Hematopoietic multipotent progenitor cell treated with erythropoietin and hydrocortisone succinate and interleukin-3 and kit ligand, for 6 days (in vitro differentiated cells): ENCODE results near the gene VAT1.
"Not testable (repeated sequence)": the region's sequence is repeated elsewhere in the genome, so short reads cannot be mapped to it uniquely, and the experiment has no call there.

Experiments
- DNase-seq: peaks from one replicate; pipeline ENCODE4 v3.0.0-alpha.2; 2015

The VAT1 gene

GRCh38 chr17:43021741-43022512, at the start of gene VAT1:
Gene VAT1, minus strand, starts transcription at chr17:43022385. Its CDS starts 63 bp downstream, at chr17:43022322.
- peak; percentile 86 for DNase-seq

DNA sequence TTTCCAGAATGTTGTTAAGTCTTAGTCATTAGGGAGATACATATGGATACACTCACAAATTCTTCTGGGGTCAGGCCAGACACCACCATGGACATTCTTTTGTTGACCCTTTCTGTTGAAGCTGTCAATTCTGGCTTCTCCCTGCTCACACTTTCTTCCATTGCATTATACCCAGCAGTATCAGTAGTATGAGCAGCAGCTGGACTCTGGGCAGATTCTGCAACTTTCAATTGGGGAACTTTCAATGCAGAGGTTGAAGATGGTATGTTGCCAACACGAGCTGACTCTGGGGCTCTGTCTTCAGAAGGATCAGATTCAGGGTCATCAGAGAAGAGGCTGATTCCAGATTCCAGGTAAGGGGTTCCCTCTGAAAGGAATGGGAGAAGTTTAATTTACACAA, 48.7 kb upstream of the VAT1 start:
- no peak for DNase-seq

- DNase-seq = no peak
These were observed 48.1 kb upstream of the VAT1 start for GRCh38 chr17:43070257-43070656.

DNA sequence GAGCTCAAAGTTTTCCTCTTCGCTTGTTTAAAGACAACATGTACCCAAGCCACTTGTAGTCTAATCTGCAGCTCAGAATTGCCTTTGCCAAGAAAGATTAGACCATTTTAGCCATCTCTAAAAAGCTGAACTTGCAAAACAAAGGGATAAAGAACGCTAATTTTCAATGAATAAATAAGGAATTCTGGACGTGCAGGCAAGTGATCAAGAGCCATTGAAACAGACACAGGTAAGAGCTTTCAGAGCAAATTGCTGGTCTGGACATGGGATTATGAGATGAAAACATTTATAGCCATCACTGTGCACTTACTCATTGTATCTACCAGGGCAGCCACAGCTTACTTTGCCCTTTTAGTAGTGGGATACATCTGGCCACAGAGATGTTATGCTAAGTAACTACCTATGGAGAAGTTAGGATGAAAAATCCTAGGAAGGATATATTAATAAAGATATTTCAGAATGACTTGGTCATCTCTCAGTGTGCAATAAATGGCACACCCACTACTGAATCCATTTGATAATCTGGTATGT, 47.2 kb upstream of the VAT1 start:
- DNase-seq = no peak

DNA sequence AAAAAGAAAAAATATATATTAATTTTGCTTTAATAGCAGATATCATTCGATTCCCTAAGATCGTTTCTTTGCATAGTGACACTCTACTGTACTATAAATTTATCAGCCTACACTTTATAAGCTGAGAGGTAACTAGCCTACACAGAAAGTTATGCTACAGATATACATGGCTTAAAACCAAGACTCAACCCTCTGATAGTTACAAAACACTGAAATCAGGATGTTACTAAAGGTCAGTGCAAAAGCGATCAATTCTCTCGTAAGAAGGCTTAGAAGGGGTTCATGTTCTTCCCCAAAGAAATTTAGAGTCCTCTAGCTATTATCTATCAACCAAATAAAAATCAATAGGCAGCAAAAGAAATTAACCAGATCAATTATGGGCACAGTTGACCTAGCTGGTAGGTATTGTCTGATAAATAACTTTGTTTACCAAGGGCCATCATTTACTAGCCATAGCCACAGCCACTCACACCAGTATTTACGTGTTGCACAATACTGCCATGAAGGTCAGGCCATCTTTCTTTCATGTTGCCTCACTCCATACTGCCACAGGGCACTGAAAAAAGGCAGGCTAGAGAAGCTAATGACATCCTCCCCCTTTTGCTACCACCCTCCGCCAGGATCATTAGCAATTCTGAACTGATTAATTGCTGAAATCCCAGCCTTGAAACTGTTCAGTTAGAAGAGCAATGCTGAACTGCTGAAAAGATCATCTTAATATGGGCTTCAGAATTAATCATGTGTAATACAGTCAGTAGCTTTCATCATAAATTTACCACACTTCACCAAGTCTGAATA, 46.6 kb upstream of the VAT1 start:
- no peak for DNase-seq

- DNase-seq = no peak
These were observed 40.9 kb upstream of the VAT1 start for GRCh38 chr17:43062984-43063638.

DNA sequence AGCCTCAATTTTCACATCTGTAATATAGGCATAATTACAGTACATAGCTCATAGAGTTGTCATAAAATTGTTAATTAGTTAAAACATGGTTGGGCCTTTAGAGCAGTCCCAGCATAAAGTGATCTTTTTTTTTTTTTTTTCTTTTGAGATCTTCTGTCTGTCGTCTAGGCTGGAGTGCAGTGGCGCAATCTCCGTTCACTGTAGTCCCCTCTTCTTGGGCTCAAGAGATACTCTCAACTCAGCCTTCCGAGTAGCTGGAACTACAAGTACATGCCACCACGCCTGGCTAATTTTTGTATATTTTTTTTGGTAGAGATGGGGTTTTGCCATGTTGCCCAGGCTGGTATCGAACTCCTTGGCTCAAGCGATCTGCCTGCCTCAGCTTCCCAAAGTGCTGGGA, 33.9 kb upstream of the VAT1 start:
- no peak for DNase-seq

DNA sequence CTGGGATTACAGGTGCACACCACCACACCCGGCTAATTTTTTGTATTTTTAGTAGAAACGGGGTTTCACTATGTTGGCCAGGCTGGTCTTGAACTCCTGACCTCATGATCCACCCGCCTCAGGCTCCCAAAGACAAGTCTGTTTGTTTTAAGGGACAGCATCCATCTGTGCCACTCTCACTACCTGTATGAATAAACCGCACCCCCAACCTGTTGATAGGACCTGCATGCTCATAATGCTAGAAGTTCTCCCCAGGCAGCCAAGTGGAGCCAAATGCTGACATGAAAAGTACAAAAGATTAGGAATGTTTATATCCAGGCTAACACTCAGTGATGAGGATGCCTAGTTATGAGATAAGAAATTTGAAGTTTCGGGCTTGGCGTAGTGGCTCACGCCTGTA, 30.8 kb upstream of the VAT1 start:
- not testable (repeated sequence) for DNase-seq

GRCh38 chr17:43051969-43052368, 29.8 kb upstream of the VAT1 start:
- no peak for DNase-seq

DNA sequence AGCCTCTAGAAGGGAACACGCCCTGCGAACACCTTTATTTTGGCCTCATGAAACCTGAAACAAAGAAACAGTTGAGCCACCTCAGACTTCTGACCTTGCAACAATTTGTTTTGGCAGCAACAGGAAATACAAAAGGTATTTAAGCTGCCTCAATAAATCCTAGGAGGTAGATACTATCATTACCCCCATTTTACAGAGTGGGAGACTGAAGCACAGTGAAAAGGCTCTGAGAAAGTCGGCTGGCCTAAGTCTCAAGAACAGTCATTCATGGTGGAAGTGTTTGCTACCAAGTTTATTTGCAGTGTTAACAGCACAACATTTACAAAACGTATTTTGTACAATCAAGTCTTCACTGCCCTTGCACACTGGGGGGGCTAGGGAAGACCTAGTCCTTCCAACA, 21.8 kb upstream of the VAT1 start:
- no peak for DNase-seq

DNA sequence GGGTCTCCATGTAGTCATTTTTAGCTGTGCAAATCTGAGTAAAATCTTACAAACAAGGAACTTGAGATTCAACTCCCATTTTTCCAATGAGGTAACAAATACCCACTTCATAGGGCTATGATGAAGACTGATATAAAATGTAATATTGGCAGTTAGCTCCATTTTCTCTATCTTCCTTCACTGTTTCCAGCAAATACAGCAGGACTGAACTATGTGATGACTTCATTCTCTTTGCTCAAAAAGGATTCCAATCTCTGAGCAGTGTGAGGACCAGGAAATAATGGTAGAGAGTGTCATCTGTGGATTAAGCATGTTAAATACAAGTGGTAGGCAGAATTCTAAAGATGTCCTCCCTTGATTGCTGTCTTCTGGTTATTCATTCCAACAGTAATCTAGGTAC, 21.1 kb upstream of the VAT1 start:
- DNase-seq = no peak

GRCh38 chr17:43042025-43042628, 19.9 kb upstream of the VAT1 start:
- DNase-seq = peak; percentile 74

GRCh38 chr17:43040655-43041054, 18.5 kb upstream of the VAT1 start:
- DNase-seq = no peak

- DNase-seq = no peak
These were observed 17.5 kb upstream of the VAT1 start for GRCh38 chr17:43039646-43040045.

- DNase-seq = no peak
These were observed 12.7 kb upstream of the VAT1 start for GRCh38 chr17:43034894-43035293.

- DNase-seq = no peak
These were observed 12.0 kb upstream of the VAT1 start for GRCh38 chr17:43033948-43034881.

DNA sequence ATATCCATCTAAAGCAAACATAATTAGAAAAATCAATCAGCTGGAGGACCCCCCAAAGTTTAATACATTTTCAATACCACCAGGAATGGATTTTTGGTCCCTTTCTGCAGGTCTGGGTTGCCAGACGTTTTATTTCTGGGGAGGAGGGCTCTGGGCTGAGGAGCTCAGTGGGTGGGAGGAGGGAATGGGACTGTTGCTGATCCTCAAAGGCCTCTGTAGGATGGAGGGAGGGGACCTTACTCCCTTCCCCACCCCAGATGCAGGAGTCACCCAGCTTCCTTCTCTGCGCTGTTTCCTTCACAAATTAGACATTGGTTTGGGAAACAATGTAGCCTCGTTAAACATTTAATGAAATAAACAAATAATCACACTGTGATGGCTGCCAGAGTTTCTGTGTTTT, 9.5 kb upstream of the VAT1 start:
- no peak for DNase-seq

DNA sequence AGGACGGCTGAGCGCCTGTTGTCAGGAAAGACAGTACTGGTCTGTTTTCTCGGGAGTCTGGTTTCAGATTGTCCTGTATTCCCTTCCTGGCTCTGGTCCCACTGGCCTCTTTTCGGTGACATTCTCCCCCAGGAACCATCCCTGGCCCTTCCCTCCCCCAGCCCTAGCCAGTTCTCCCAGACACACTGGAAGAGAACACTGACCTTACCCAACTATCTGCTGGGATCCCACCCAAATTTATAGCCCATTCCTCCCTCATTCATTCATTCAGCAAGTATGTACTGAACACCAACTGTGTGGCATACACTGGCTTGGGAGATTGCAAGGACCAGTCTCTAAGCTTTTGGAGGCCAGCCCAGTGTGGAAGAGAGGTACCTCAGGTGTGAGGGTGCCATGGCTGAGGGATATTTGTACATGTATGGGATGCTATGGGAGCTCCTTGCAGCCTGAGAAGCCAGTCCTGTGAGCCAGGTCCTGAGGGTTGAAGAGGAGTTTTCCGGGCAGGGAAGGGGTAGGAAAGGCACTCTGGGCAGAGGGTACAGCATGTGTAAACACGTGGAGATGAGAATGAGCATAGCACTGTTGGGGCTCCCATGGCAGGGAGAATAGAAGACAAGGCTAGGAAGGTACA, 8.1 kb upstream of the VAT1 start:
- DNase-seq = no peak

DNA sequence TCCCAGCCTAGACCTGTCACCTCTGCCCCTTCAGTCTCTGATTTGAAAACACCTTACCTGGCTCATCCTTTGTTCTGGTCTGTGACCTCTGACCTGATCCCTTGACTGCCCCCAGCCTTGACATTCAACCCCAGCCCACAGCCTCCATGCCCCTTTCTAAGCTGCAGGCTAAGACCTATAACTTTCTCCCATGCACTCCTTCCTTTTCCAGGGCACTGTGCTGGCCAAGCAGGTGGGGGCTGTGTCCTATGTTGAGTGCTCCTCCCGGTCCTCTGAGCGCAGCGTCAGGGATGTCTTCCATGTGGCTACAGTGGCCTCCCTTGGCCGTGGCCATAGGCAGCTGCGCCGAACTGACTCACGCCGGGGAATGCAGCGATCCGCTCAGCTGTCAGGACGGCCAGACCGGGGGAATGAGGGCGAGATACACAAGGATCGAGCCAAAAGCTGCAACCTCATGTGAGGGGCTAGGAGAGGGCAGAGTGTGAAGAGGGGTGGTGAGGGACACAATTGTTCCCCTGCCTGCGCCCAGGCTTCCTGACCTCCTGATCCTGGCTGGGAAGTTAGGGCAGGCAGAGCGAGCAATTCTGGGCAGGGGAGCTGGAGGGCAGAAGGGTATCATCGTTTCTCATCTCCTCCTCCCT, 6.2 kb upstream of the VAT1 start:
- no peak for DNase-seq

GRCh38 chr17:43027091-43028032, 5.2 kb upstream of the VAT1 start:
- no peak for DNase-seq
